Measurements from ENCODE around the gene EMILIN3. TPM values are rescaled to one million over a fixed set of nuclear protein-coding genes. Genes with fewer than 3 reads are reported as not detected.

Gene EMILIN3
- total RNA-seq, 1 donor from 2014 or later: under 0.01 TPM

GRCh38 chr20:41363601-41364000 lies 3.0 kb downstream of the EMILIN3 start:
- no peak for DNase-seq

GRCh38 chr20:41362748-41363140 lies 3.9 kb downstream of the EMILIN3 start:
- DNase-seq: no peak

GRCh38 chr20:41361757-41362747 lies 4.6 kb downstream of the EMILIN3 start:
- DNase-seq: no peak

GRCh38 chr20:41360831-41361756 lies 5.5 kb downstream of the EMILIN3 start:
- DNase-seq: no peak

GRCh38 chr20:41359541-41360011 lies 7.0 kb downstream of the EMILIN3 start:
- no peak for DNase-seq

- DNase-seq: no peak
Observed at GRCh38 chr20:41358717-41359116, 7.9 kb downstream of the EMILIN3 start.

- DNase-seq: no peak
Observed at GRCh38 chr20:41358230-41358629, 8.4 kb downstream of the EMILIN3 start.

- no peak for DNase-seq
Observed at GRCh38 chr20:41357424-41358163, 9.0 kb downstream of the EMILIN3 start.

GRCh38 chr20:41356951-41357350 lies 9.7 kb downstream of the EMILIN3 start:
- DNase-seq: no peak

- no peak for DNase-seq
Observed at GRCh38 chr20:41355598-41356203, 10.9 kb downstream of the EMILIN3 start.

- no peak for DNase-seq
Observed at GRCh38 chr20:41355192-41355591, 11.4 kb downstream of the EMILIN3 start.

- no peak for DNase-seq
Observed at GRCh38 chr20:41353530-41353929, 13.1 kb downstream of the EMILIN3 start.

- DNase-seq: no peak
Observed at GRCh38 chr20:41352666-41353065, 14.0 kb downstream of the EMILIN3 start.

- no peak for DNase-seq
Observed at GRCh38 chr20:41352106-41352505, 14.5 kb downstream of the EMILIN3 start.

- no peak for DNase-seq
Observed at GRCh38 chr20:41350408-41350962, 16.1 kb downstream of the EMILIN3 start.

- DNase-seq: no peak
Observed at GRCh38 chr20:41349943-41350342, 16.7 kb downstream of the EMILIN3 start.

- DNase-seq: no peak
Observed at GRCh38 chr20:41349266-41349665, 17.4 kb downstream of the EMILIN3 start.

- DNase-seq: no peak
Observed at GRCh38 chr20:41348430-41349172, 18.0 kb downstream of the EMILIN3 start.

GRCh38 chr20:41347523-41348429 lies 18.8 kb downstream of the EMILIN3 start:
- DNase-seq: no peak

- no peak for DNase-seq
Observed at GRCh38 chr20:41345729-41346067, 20.9 kb downstream of the EMILIN3 start.
